ENCODE data around the gene KIAA1586. TPM values are rescaled to one million over a fixed set of nuclear protein-coding genes. Genes with fewer than 3 reads are reported as not detected.
A peak's percentile ranks its signal among the peaks of the same experiment; 100 is the strongest.
"Not testable (repeated sequence)": the region's sequence is repeated elsewhere in the genome, so short reads cannot be mapped to it uniquely, and the experiment has no call there.

Gene KIAA1586
- total and polyA plus RNA-seq, 2 of the 13 experiments (the other 11 are each of a cell fraction or from before 2014, with no cell fraction given), result 5.5 to 16.9 TPM

GRCh38 chr6:57090458-57091067, 44.1 kb downstream of the KIAA1586 start:
- TSS peak; percentile 65 for BruUV-seq (replicated peaks)
- H4K20me1 ChIP-seq (ENCODE audit: insufficient read depth, low read length), result peaks cover 40% of the 10 kb centered on the region
- H3K27ac ChIP-seq (ENCODE audit: extremely low read length, insufficient read depth, low read length); H3K9me3 ChIP-seq (ENCODE audit: low read length); in situ Hi-C loops (cut with HindIII; ENCODE audit: extremely low pct_ligation_motif_present, low pct_unique_long_range_greater_than_20kb); H3K4me3 ChIP-seq (replicated peaks in 1 of 3; ENCODE audit: insufficient read depth in 1 of 3, low read depth in 2 of 3, low read length in 3 of 3); H3K9ac ChIP-seq (ENCODE audit: insufficient read depth, low read depth, low read length); H3K4me2 ChIP-seq (ENCODE audit: low read depth, low read length); H2AFZ ChIP-seq (ENCODE audit: low read length); FAIRE-seq; H3K36me3 ChIP-seq (replicated peaks in 1 of 2; ENCODE audit: control insufficient read depth in 1 of 2, insufficient read depth in 2 of 2, low read length in 2 of 2); H3K27me3 ChIP-seq (ENCODE audit: control insufficient read depth in 1 of 2, insufficient read depth in 2 of 2, low read length in 2 of 2); CTCF ChIA-PET (ENCODE audit: low intra/inter-chr PET ratio, low total read pairs); DNase-seq (ENCODE audit: low spot score): not testable (repeated sequence)
- H3K79me2 ChIP-seq (ENCODE audit: insufficient read depth, low read length), result peaks cover 43% of the 10 kb centered on the region
- peaks cover 74% of the 10 kb centered on the region for H3K4me1 ChIP-seq (ENCODE audit: insufficient read depth, low read length)
- ATAC-seq, result peak; percentile 53
- no CpG with 5 or more reads among the region's 27 CpGs for WGBS (ENCODE audit: low lambda C conversion rate)
- POLR2A ChIA-PET, result interaction anchor here (1.4 kb wide), 1 partner anchor 52 kb away, joined by 6 read pairs; no protein-coding TSS in a partner anchor
- intact Hi-C loops (cut with micrococcal nuclease; ENCODE audit: unreplicated experiment), result loop anchor here (10.0 kb wide), 2 partner anchors 136 to 224 kb away; partner anchors contain the start of genes BEND6 and PRIM2

GRCh38 chr6:57091375-57091774, 44.9 kb downstream of the KIAA1586 start:
- ATAC-seq; BruUV-seq (replicated peaks); in situ Hi-C loops (cut with HindIII; ENCODE audit: extremely low pct_ligation_motif_present, low pct_unique_long_range_greater_than_20kb); H2AFZ ChIP-seq (ENCODE audit: low read length); FAIRE-seq; H3K36me3 ChIP-seq (replicated peaks in 1 of 2; ENCODE audit: control insufficient read depth in 1 of 2, insufficient read depth in 2 of 2, low read length in 2 of 2); DNase-seq (ENCODE audit: low spot score); H3K27me3 ChIP-seq (ENCODE audit: control insufficient read depth in 1 of 2, insufficient read depth in 2 of 2, low read length in 2 of 2); H3K9me3 ChIP-seq (ENCODE audit: low read length); H3K27ac ChIP-seq (ENCODE audit: extremely low read length, insufficient read depth, low read length): not testable (repeated sequence)
- Histone ChIP-seq H3K4me3 (replicated peaks in 1 of 3; ENCODE audit: insufficient read depth in 1 of 3, low read depth in 2 of 3, low read length in 3 of 3) (peak overlapping the region; percentile 39 to 62 (median 52); a peak in 5 of 6 replicates), H3K9ac (ENCODE audit: insufficient read depth, low read depth, low read length) (peak overlapping the region; percentile 46; the same call in 1 of the 2 replicates), H4K20me1 (ENCODE audit: insufficient read depth, low read length) (peaks cover 44% of the 10 kb centered on the region), H3K4me1 (ENCODE audit: insufficient read depth, low read length) (peaks cover 69% of the 10 kb centered on the region), H3K4me2 (ENCODE audit: low read depth, low read length) (peak overlapping the region; percentile 81), H3K79me2 (ENCODE audit: insufficient read depth, low read length) (peaks cover 49% of the 10 kb centered on the region)
- POLR2A ChIA-PET, result interaction anchor here (1.7 kb wide), 1 partner anchor 9 kb away, joined by 4 read pairs; no protein-coding TSS in a partner anchor
- intact Hi-C loops (cut with micrococcal nuclease; ENCODE audit: unreplicated experiment), result loop anchor here (10.0 kb wide), 2 partner anchors 137 to 223 kb away; partner anchors contain the start of genes BEND6 and PRIM2
- WGBS (ENCODE audit: low lambda C conversion rate), result 66% methylated on average over 7 of the region's 7 CpGs
- CTCF ChIA-PET (ENCODE audit: low intra/inter-chr PET ratio, low total read pairs), result interaction anchor here (1.3 kb wide), 1 partner anchor 81 kb away, joined by 3 read pairs; the partner anchor contains the start of gene BAG2
